ENCODE measurements around the gene OVOL1. TPM values are rescaled to one million over a fixed set of nuclear protein-coding genes. Genes with fewer than 3 reads are reported as not detected.
A peak's percentile ranks its signal among the peaks of the same experiment; 100 is the strongest.

Gene OVOL1
- total and polyA plus RNA-seq, 2 of the 13 experiments (the other 11 are each of a cell fraction or from before 2014, with no cell fraction given): 0.01 TPM; not detected in 1

DNA sequence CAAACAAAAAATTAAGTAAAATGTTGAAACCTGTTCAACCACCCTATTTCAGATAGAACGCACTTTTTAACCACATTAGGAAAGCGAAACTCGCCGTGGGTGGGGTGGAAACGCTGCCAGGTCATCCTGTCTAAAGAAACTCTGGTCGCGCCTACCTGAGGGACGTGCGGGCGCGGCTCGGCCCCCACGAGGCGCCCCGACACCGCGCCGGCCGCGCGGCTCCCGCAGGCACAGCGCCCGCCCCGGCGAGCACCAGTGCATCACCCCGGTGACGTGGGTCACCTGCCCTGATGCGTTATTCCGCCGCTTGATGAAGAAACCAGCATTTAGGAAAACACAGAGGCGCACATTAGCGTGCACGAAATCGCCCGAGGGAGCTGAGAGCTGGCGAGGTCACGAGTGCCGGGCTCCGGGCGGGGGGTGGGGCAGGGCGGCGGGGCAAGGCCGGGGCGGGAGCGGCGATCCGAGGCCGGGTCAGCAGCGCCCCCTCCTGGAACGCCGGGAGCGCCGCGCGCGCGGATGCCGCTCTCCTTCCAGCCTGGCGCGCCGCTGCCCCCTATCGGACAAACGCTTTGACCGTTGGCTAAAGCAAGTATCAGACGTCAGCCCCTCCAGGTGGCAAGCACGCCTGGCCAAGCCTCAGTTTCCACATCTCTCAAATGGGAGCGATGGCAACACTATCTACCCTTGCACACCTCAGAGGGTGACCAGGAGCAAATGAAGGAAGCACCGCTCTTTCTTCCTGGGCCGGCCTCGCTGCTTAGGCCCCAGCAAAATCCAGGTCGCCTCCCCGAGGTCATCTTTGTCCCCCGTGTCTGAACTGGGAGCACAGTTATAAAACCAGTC, 31.2 kb downstream of the OVOL1 start (continued):
- TF ChIP-seq ZBTB33 (CRISPR knock-in tag; IDR thresholded peaks at IDR 0.05) (peak; percentile 76; the same call in 1 of the 2 replicates), RELA (CRISPR knock-in tag; IDR thresholded peaks at IDR 0.05) (no peak), SMC3 (IDR thresholded peaks at IDR 0.05; ENCODE audit: low read length) (peak; percentile 55), ARNT2 (CRISPR knock-in tag; IDR thresholded peaks at IDR 0.05; ENCODE audit: low read depth) (peak; percentile 49; the same call in 1 of the 2 replicates), STAG1 (CRISPR knock-in tag; IDR thresholded peaks at IDR 0.05) (peak; percentile 91), KLF12 (CRISPR knock-in tag; IDR thresholded peaks at IDR 0.05; ENCODE audit: borderline replicate concordance) (0 out of 2 replicates have a peak, but pooled peaks have one; percentile 42), HMGXB4 (CRISPR knock-in tag; IDR thresholded peaks at IDR 0.05; ENCODE audit: borderline replicate concordance in 1 of 2, low read depth in 1 of 2) (peak; percentile 84 to 97), ZNF484 (CRISPR knock-in tag; IDR thresholded peaks at IDR 0.05; ENCODE audit: borderline replicate concordance, low read depth) (no peak), HOXD1 (CRISPR knock-in tag; IDR thresholded peaks at IDR 0.05) (no peak; the same call in 1 of the 2 replicates), TMF1 (CRISPR knock-in tag; IDR thresholded peaks at IDR 0.05; ENCODE audit: low read depth) (peak; percentile 64; the same call in 1 of the 2 replicates), KDM1A (CRISPR knock-in tag; IDR thresholded peaks at IDR 0.05) (peak; percentile 96), ZNF546 (CRISPR knock-in tag; conservative IDR thresholded peaks at IDR 0.05) (no peak), CC2D1A (CRISPR knock-in tag; IDR thresholded peaks at IDR 0.05) (no peak), NONO (IDR thresholded peaks at IDR 0.05) (no peak), NONO (CRISPR knock-in tag; conservative IDR thresholded peaks at IDR 0.05) (peak; percentile 49; the same call in 1 of the 2 replicates), RCOR2 (CRISPR knock-in tag; IDR thresholded peaks at IDR 0.05) (peak; percentile 76), ADNP (CRISPR knock-in tag; IDR thresholded peaks at IDR 0.05) (peak; percentile 96), YY1 (IDR thresholded peaks at IDR 0.05; ENCODE audit: insufficient read depth, insufficient replicate concordance, low read depth, low read length) (peak; percentile 72), CCDC6 (CRISPR knock-in tag; IDR thresholded peaks at IDR 0.05) (0 out of 2 replicates have a peak, but pooled peaks have one; percentile 16)
- TF ChIP-seq, protein P1, sequence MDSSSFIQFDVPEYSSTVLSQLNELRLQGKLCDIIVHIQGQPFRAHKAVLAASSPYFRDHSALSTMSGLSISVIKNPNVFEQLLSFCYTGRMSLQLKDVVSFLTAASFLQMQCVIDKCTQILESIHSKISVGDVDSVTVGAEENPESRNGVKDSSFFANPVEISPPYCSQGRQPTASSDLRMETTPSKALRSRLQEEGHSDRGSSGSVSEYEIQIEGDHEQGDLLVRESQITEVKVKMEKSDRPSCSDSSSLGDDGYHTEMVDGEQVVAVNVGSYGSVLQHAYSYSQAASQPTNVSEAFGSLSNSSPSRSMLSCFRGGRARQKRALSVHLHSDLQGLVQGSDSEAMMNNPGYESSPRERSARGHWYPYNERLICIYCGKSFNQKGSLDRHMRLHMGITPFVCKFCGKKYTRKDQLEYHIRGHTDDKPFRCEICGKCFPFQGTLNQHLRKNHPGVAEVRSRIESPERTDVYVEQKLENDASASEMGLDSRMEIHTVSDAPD (CRISPR knock-in tag; IDR thresholded peaks at IDR 0.05): 0 out of 2 replicates have a peak, but pooled peaks have one; percentile 28
- TF ChIP-seq, protein P2, sequence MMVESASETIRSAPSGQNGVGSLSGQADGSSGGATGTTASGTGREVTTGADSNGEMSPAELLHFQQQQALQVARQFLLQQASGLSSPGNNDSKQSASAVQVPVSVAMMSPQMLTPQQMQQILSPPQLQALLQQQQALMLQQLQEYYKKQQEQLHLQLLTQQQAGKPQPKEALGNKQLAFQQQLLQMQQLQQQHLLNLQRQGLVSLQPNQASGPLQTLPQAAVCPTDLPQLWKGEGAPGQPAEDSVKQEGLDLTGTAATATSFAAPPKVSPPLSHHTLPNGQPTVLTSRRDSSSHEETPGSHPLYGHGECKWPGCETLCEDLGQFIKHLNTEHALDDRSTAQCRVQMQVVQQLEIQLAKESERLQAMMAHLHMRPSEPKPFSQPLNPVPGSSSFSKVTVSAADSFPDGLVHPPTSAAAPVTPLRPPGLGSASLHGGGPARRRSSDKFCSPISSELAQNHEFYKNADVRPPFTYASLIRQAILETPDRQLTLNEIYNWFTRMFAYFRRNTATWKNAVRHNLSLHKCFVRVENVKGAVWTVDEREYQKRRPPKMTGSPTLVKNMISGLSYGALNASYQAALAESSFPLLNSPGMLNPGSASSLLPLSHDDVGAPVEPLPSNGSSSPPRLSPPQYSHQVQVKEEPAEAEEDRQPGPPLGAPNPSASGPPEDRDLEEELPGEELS (CRISPR knock-in tag; IDR thresholded peaks at IDR 0.05): peak; percentile 33; the same call in 1 of the 2 replicates

All from HepG2 (cell line).